H9 (cell line): ENCODE measurements around the gene CBR3. TPM values are rescaled to one million over a fixed set of nuclear protein-coding genes. Genes with fewer than 3 reads are reported as not detected.
A peak's percentile ranks its signal among the peaks of the same experiment; 100 is the strongest.

Source experiments
- DNase-seq: peaks from one replicate; pipeline ENCODE4 v3.0.0-alpha.2; 2017
- H2AFZ ChIP-seq: one replicate; pipeline ENCODE4 v1.6.1; 2013; ENCODE audit warnings: mild to moderate bottlenecking, low read length, control low read depth, moderate library complexity
- H2AK5ac ChIP-seq: 2 replicates; pipeline ENCODE4 v1.6.1; 2013; ENCODE audit warnings: low read length, control low read depth, mixed read lengths; ENCODE audit not compliant: insufficient read length
- H2BK120ac ChIP-seq: one replicate; pipeline ENCODE4 v1.6.1; 2013; ENCODE audit warnings: low read depth, mild to moderate bottlenecking, low read length, control low read depth, inconsistent platforms; ENCODE audit not compliant: poor library complexity, severe bottlenecking
- H2BK12ac ChIP-seq: 2 replicates; pipeline ENCODE4 v1.6.1; 2013; ENCODE audit warnings: low read length, control low read depth, mixed read lengths, low read depth; ENCODE audit not compliant: insufficient read length
- H2BK15ac ChIP-seq: 2 replicates; pipeline ENCODE4 v1.6.1; 2013; ENCODE audit warnings: low read depth, low read length, control low read depth
- H2BK20ac ChIP-seq: one replicate; pipeline ENCODE4 v1.6.1; 2013; ENCODE audit warnings: low read depth, mild to moderate bottlenecking, low read length, control low read depth, inconsistent platforms; ENCODE audit not compliant: poor library complexity, severe bottlenecking
- H2BK5ac ChIP-seq: 2 replicates; pipeline ENCODE4 v1.6.1; 2013; ENCODE audit warnings: low read length, control low read depth, mixed read lengths; ENCODE audit not compliant: insufficient read length
- H3K14ac ChIP-seq: 2 replicates; pipeline ENCODE4 v1.6.1; 2013; ENCODE audit warnings: low read length, control low read depth; ENCODE audit not compliant: insufficient read depth
- H3K18ac ChIP-seq: 2 replicates; pipeline ENCODE4 v1.6.1; 2013; ENCODE audit warnings: low read depth, mild to moderate bottlenecking, mixed read lengths, low read length, control low read depth; ENCODE audit not compliant: insufficient read length
- H3K23ac ChIP-seq: 2 replicates; pipeline ENCODE4 v1.6.1; 2013; ENCODE audit warnings: low read length, control low read depth, mixed read lengths, low read depth; ENCODE audit not compliant: insufficient read length
- H3K23me2 ChIP-seq: 2 replicates; pipeline ENCODE4 v1.6.1; 2013; ENCODE audit warnings: low read depth, mild to moderate bottlenecking, mixed read lengths, low read length, control low read depth; ENCODE audit not compliant: insufficient read length, poor library complexity, severe bottlenecking
- H3K27ac ChIP-seq: 2 replicates; pipeline ENCODE4 v1.5.1; 2013; ENCODE audit warnings: low read length, control low read depth, mixed read lengths, low read depth; ENCODE audit not compliant: insufficient read length
- H3K27me3 ChIP-seq: 2 replicates; pipeline ENCODE4 v1.6.1; 2013; ENCODE audit warnings: low read length, control low read depth, inconsistent platforms; ENCODE audit not compliant: insufficient read depth
- H3K4ac ChIP-seq: 2 replicates; pipeline ENCODE4 v1.6.1; 2013; ENCODE audit warnings: low read depth, mild to moderate bottlenecking, control low read depth, inconsistent platforms, low read length, moderate library complexity
- H3K4me1 ChIP-seq: 2 replicates; pipeline ENCODE4 v1.6.1; 2013; ENCODE audit warnings: low read length, control low read depth, inconsistent platforms; ENCODE audit not compliant: insufficient read depth
- H3K4me2 ChIP-seq: 2 replicates; pipeline ENCODE4 v1.6.1; 2013; ENCODE audit warnings: low read length, control low read depth, mixed read lengths; ENCODE audit not compliant: insufficient read length, insufficient read depth
- H3K56ac ChIP-seq: 2 replicates; pipeline ENCODE4 v1.6.1; 2013; ENCODE audit warnings: low read depth, mild to moderate bottlenecking, mixed read lengths, low read length, control low read depth; ENCODE audit not compliant: insufficient read length
- H3K79me1 ChIP-seq: 2 replicates; pipeline ENCODE4 v1.6.1; 2013; ENCODE audit warnings: low read depth, mild to moderate bottlenecking, moderate library complexity, low read length, control low read depth, inconsistent platforms; ENCODE audit not compliant: insufficient read depth, poor library complexity, severe bottlenecking
- H3K79me2 ChIP-seq: 2 replicates; pipeline ENCODE4 v1.6.1; 2013; ENCODE audit warnings: low read length, control low read depth, inconsistent platforms; ENCODE audit not compliant: insufficient read depth
- H3K9ac ChIP-seq: 2 replicates; pipeline ENCODE4 v1.6.1; 2013; ENCODE audit warnings: low read length, control low read depth, mixed read lengths; ENCODE audit not compliant: insufficient read length; ENCODE audit errors: extremely low read depth
- H3K9me3 ChIP-seq: one replicate; pipeline ENCODE4 v1.6.1; 2013; ENCODE audit warnings: low read depth, low read length, inconsistent platforms; ENCODE audit not compliant: control insufficient read depth
- H3T11ph ChIP-seq: one replicate; pipeline ENCODE4 v1.6.1; 2013; ENCODE audit warnings: mild to moderate bottlenecking, low read length, control low read depth, inconsistent platforms
- H4K20me1 ChIP-seq: one replicate; pipeline ENCODE4 v1.6.1; 2013; ENCODE audit not compliant: control insufficient read depth, insufficient read length, insufficient read depth
- H4K5ac ChIP-seq: 2 replicates; pipeline ENCODE4 v1.6.1; 2013; ENCODE audit warnings: low read depth, mild to moderate bottlenecking, mixed read lengths, low read length, control low read depth; ENCODE audit not compliant: insufficient read length
- H4K8ac ChIP-seq: replicated peaks from 2 replicates; pipeline ENCODE4 v1.6.1; 2013; ENCODE audit warnings: low read length, control low read depth, mixed read lengths, low read depth; ENCODE audit not compliant: insufficient read length
- H4K91ac ChIP-seq: 2 replicates; pipeline ENCODE4 v1.6.1; 2013; ENCODE audit warnings: low read depth, mild to moderate bottlenecking, moderate library complexity, mixed read lengths, low read length, control low read depth; ENCODE audit not compliant: insufficient read length
- H3K27ac Mint-ChIP-seq, 3 experiments: 2 replicates in 2 of 3; 3 replicates in 1 of 3; pipeline ENCODE4 v1.8.0; 2020 to 2021; ENCODE audit warnings: mixed read lengths in 3 of 3, mild to moderate bottlenecking in 1 of 3, moderate library complexity in 1 of 3
- H3K27me3 Mint-ChIP-seq: 2 replicates; pipeline ENCODE4 v1.8.0; 2021; ENCODE audit warnings: low read depth, mild to moderate bottlenecking, moderate library complexity, mixed read lengths
- H3K36me3 Mint-ChIP-seq, 3 experiments: 2 replicates in 2 of 3; 3 replicates in 1 of 3; pipeline ENCODE4 v1.8.0; 2020 to 2021; ENCODE audit warnings: low read depth in 3 of 3, mixed read lengths in 3 of 3; ENCODE audit not compliant: insufficient read depth in 1 of 3
- H3K4me1 Mint-ChIP-seq, 2 experiments: 2 replicates each; pipeline ENCODE4 v1.8.0; 2020; ENCODE audit warnings: mixed read lengths in 2 of 2
- H3K4me3 Mint-ChIP-seq, 2 experiments: 2 replicates in 1 of 2; 3 replicates in 1 of 2; pipeline ENCODE4 v1.8.0; 2020 to 2021; ENCODE audit warnings: mild to moderate bottlenecking in 2 of 2, mixed read lengths in 2 of 2, moderate library complexity in 1 of 2
- H3K9me3 Mint-ChIP-seq, 2 experiments: 2 replicates in 1 of 2; 3 replicates in 1 of 2; pipeline ENCODE4 v1.8.0; 2020; ENCODE audit warnings: mild to moderate bottlenecking in 2 of 2, mixed read lengths in 2 of 2, moderate library complexity in 1 of 2
- WGBS: extraction: QIAGEN DNeasy Blood & Tissue Kit; methylation state at CpG from one replicate; pipeline ENCODE4 v1.1.7; 2013; ENCODE audit warnings: missing lambda C conversion rate, low lambda C conversion rate, mixed read lengths; ENCODE audit not compliant: insufficient read length; ENCODE audit errors: extremely low coverage; 5-methylcytosine and 5-hydroxymethylcytosine counted together
- total RNA-seq: library from RNA; stranded (reverse); gene quantifications from 2 replicates; pipeline ENCODE4 v1.2.1, GENCODE V29; 2021
- TF ChIP-seq, protein P1 (sequence below): fragments of 200-600 bp; sonication (generic); conservative IDR thresholded peaks from 3 replicates; pipeline ENCODE4 v1.8.0; 2021; ENCODE audit warnings: antibody characterized with exemption, mild to moderate bottlenecking

CBR3 gene
- total RNA-seq, 1 experiment from 2014 or later = 2.4 TPM

DNA sequence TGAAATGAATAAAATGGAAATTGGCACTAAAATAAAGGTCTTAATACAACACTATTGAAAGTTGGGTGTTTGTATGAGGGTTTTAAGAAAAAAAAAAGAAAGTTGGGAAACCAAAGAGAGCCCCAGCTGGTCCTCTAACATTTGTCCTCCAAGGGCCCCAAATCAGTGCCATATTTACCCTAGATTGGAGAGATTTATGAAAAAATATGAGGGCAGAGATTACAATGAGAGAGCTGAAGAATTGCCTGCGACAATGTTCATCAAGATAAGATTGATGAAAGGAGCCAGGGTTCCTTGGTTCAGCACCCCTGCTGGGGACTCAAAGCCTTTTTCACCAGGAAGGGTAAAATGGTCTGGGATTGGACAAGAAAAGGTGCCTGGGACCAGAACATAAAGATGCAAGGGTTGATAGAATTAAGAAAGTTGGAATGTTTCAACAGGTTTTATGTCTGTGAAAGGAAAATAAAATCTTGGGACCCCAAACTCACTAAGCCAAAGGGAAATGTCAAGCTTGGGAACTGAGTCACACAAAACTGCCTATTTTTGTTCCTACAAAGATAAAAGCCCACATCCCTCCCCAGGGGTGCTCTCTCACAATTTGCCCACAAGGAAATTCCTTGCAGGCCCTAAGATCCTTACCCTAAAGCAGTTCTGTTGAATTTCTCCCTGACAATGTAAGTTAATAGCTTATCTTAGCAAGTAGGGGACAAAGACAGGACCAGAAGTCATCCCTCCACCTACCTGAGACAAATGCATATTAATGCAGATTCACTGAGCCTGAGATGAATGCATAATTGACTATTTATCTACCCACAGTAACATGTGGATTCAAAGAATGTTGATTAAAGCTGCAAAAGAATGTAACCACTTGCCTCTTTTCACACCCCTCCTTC lies 38.2 kb upstream of the CBR3 start:
- peak overlapping the region; percentile 73 for H2BK12ac ChIP-seq
- H3K27ac ChIP-seq = peak overlapping the region; percentile 96
- H2BK120ac ChIP-seq = no peak overlapping the region
- H3K79me1 ChIP-seq = no peaks in the 10 kb centered on the region
- H3T11ph ChIP-seq = no peak overlapping the region
- Mint-ChIP-seq H3K4me1 (peaks cover 64 to 67% of the 10 kb centered on the region in 2 experiments), H3K9me3 (peaks cover 25 to 32% of the 10 kb centered on the region in 2 experiments), H3K27me3 (peaks cover 3% of the 10 kb centered on the region), H3K4me3 (no peak overlapping the region), H3K36me3 (peaks cover 14 to 25% (median 21%) of the 10 kb centered on the region in 3 experiments), H3K27ac (peak overlapping the region; percentile 83 to 99 (median 85))
- H3K14ac ChIP-seq = no peak overlapping the region
- H2AK5ac ChIP-seq = no peak overlapping the region
- H4K5ac ChIP-seq = no peak overlapping the region
- no peak overlapping the region for H2BK5ac ChIP-seq
- DNase-seq = peak; percentile 37
- TF ChIP-seq, protein P1, sequence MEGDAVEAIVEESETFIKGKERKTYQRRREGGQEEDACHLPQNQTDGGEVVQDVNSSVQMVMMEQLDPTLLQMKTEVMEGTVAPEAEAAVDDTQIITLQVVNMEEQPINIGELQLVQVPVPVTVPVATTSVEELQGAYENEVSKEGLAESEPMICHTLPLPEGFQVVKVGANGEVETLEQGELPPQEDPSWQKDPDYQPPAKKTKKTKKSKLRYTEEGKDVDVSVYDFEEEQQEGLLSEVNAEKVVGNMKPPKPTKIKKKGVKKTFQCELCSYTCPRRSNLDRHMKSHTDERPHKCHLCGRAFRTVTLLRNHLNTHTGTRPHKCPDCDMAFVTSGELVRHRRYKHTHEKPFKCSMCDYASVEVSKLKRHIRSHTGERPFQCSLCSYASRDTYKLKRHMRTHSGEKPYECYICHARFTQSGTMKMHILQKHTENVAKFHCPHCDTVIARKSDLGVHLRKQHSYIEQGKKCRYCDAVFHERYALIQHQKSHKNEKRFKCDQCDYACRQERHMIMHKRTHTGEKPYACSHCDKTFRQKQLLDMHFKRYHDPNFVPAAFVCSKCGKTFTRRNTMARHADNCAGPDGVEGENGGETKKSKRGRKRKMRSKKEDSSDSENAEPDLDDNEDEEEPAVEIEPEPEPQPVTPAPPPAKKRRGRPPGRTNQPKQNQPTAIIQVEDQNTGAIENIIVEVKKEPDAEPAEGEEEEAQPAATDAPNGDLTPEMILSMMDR = no peak
- no peaks in the 10 kb centered on the region for H3K23me2 ChIP-seq
- H3K27me3 ChIP-seq = no peaks in the 10 kb centered on the region
- H2BK15ac ChIP-seq = no peak overlapping the region
- no peak overlapping the region for H3K4me2 ChIP-seq
- no peaks in the 10 kb centered on the region for H4K20me1 ChIP-seq
- H3K4ac ChIP-seq = no peak overlapping the region
- peaks cover 20% of the 10 kb centered on the region for H3K9me3 ChIP-seq
- H3K18ac ChIP-seq = no peak overlapping the region
- H3K79me2 ChIP-seq = no peaks in the 10 kb centered on the region
- H2AFZ ChIP-seq = no peak overlapping the region
- H4K91ac ChIP-seq = no peak overlapping the region
- H2BK20ac ChIP-seq = no peak overlapping the region
- H3K23ac ChIP-seq = no peak overlapping the region
- no peak overlapping the region for H3K56ac ChIP-seq
- no peak overlapping the region for H3K9ac ChIP-seq
- H4K8ac ChIP-seq = no peak overlapping the region
- peaks cover 11% of the 10 kb centered on the region; the same call in 1 of the 2 replicates for H3K4me1 ChIP-seq
- no CpG with 5 or more reads among the region's 1 CpG for WGBS
